Breast epithelium (tissue), 4 donors: Measurements from ENCODE around the gene VWF. TPM values are rescaled to one million over a fixed set of nuclear protein-coding genes. Genes with fewer than 3 reads are reported as not detected.

Experiments used
- DNase-seq, 2 donors: peaks; one replicate each; pipeline ENCODE4 v3.0.0-alpha.2; 2019; ENCODE audit warnings: low spot score in 2 of 2
- H3K27ac ChIP-seq, 2 donors: fragments of 200-600 bp; sonication (generic) in 1 of 2; one replicate each; pipeline ENCODE4 v1.5.1; 2016 to 2019; ENCODE audit warnings: mild to moderate bottlenecking in 1 of 2
- H3K27me3 ChIP-seq, 2 donors: fragments of 200-600 bp; sonication (generic) in 1 of 2; one replicate each; pipeline versions ENCODE4 v1.5.1 to v1.6.0; 2017 to 2019; ENCODE audit warnings: control low read depth in 1 of 2, mild to moderate bottlenecking in 1 of 2
- H3K36me3 ChIP-seq: fragments of 200-600 bp; one replicate; pipeline ENCODE4 v1.5.1; 2019
- H3K4me1 ChIP-seq, 2 donors: fragments of 200-600 bp; sonication (generic); one replicate each; pipeline ENCODE4 v1.5.1; 2016 to 2019; ENCODE audit warnings: control low read depth in 1 of 2
- H3K4me3 ChIP-seq, 3 donors: fragments of 200-600 bp; sonication (generic); 1 replicate in 2 of 3; 2 replicates in 1 of 3; pipeline ENCODE4 v1.5.1; 2016 to 2019; ENCODE audit warnings: mild to moderate bottlenecking in 3 of 3, moderate library complexity in 2 of 3
- H3K9me3 ChIP-seq, 2 donors: fragments of 200-600 bp; sonication (generic) in 1 of 2; one replicate each; pipeline ENCODE4 v1.5.1; 2016 to 2019; ENCODE audit warnings: control low read depth in 1 of 2
- POLR2A ChIP-seq: fragments of 450-650 bp; IDR thresholded peaks from one replicate; pipeline ENCODE4 v1.6.1; 2016; ENCODE audit warnings: antibody characterized with exemption, mild to moderate bottlenecking, moderate library complexity
- POLR2AphosphoS5 ChIP-seq, 3 donors: sonication (generic); formaldehyde crosslinking; IDR thresholded peaks; one replicate each; pipeline ENCODE4 v1.6.1; 2017; ENCODE audit warnings: antibody characterized with exemption in 3 of 3
- intact Hi-C: fragments of 100-400 bp; cut with DNase I; formaldehyde crosslinking; loops from one replicate; pipeline ENCODE4 v1.15.1; 2023; ENCODE audit warnings: low total_unique reads
- total RNA-seq, 3 donors: library from RNA; depleted of rRNA; stranded (reverse); fragments of >200 nt; gene quantifications; one replicate each; pipeline ENCODE4 v1.1.0, GENCODE V29; 2016
- TF ChIP-seq, protein P1 (sequence below), 3 donors: fragments of 450-650 bp; IDR thresholded peaks; one replicate each; pipeline ENCODE4 v1.5.1; 2016 to 2017; ENCODE audit warnings: antibody characterized with exemption in 3 of 3, mild to moderate bottlenecking in 3 of 3, moderate library complexity in 3 of 3

The VWF gene
- total RNA-seq, 3 donors from 2014 or later: 60.3 to 267 (median 117) TPM

DNA sequence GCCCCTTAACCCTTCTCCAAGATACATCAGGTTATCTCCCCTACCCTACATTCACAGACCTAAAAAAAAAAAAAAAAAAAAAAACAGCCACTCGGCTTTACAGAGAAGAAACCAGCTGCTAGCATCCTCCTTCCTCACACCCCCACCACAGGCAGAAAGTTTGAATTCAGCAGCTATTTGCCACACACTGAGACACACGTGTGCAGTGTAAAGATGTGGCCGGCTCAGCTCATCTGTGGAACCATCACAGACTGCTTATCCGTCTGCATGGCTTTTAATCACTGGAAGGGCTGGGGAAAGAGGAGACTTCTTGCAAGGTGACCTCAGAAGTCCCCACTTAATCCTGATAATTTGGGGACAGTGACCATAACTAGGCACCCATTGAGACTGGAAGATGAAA is 50.0 kb downstream of the VWF start:
- TF ChIP-seq POLR2A (no peak), POLR2AphosphoS5 (IDR thresholded peaks at IDR 0.05) (no peak)
- TF ChIP-seq, protein P1, sequence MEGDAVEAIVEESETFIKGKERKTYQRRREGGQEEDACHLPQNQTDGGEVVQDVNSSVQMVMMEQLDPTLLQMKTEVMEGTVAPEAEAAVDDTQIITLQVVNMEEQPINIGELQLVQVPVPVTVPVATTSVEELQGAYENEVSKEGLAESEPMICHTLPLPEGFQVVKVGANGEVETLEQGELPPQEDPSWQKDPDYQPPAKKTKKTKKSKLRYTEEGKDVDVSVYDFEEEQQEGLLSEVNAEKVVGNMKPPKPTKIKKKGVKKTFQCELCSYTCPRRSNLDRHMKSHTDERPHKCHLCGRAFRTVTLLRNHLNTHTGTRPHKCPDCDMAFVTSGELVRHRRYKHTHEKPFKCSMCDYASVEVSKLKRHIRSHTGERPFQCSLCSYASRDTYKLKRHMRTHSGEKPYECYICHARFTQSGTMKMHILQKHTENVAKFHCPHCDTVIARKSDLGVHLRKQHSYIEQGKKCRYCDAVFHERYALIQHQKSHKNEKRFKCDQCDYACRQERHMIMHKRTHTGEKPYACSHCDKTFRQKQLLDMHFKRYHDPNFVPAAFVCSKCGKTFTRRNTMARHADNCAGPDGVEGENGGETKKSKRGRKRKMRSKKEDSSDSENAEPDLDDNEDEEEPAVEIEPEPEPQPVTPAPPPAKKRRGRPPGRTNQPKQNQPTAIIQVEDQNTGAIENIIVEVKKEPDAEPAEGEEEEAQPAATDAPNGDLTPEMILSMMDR (IDR thresholded peaks at IDR 0.05): no peak
- Histone ChIP-seq H3K4me3 (peak overlapping the region in 1 of 3 donors; percentile 49), H3K27me3 (no peaks in the 10 kb centered on the region), H3K36me3 (no peaks in the 10 kb centered on the region), H3K4me1 (no peaks in the 10 kb centered on the region), H3K27ac (peak overlapping the region in 1 of 2 donors; percentile 9), H3K9me3 (no peaks in the 10 kb centered on the region)
- intact Hi-C loops: no loop called here
- no peak for DNase-seq

DNA sequence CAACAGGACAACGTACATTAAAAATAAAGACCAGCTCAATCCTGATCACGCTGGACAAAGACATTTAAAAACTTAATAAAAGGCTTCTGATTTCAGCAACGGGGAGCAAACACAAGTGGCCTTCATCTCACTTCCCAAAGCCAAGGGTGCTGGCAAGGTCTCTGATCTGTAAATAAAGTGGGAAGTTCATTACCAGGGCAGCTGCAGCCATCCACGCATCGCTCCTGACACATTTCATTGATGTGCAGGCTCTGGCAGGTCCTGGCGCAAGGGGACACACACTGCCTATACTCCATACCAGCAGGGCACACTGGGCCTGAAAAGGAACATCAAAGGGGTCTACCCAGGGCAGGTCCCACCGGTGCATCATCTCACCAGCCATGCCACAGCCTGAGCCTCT is 51.0 kb downstream of the VWF start:
- DNase-seq: no peak
- Histone ChIP-seq H3K4me1 (no peaks in the 10 kb centered on the region), H3K27me3 (no peaks in the 10 kb centered on the region), H3K4me3 (no peak overlapping the region), H3K9me3 (no peaks in the 10 kb centered on the region), H3K27ac (peak overlapping the region in 1 of 2 donors; percentile 38), H3K36me3 (no peaks in the 10 kb centered on the region)
- no peak for TF ChIP-seq POLR2A
- TF ChIP-seq, protein P1 (IDR thresholded peaks at IDR 0.05): no peak
- TF ChIP-seq POLR2AphosphoS5 (IDR thresholded peaks at IDR 0.05): no peak
- intact Hi-C loops: no loop called here

DNA sequence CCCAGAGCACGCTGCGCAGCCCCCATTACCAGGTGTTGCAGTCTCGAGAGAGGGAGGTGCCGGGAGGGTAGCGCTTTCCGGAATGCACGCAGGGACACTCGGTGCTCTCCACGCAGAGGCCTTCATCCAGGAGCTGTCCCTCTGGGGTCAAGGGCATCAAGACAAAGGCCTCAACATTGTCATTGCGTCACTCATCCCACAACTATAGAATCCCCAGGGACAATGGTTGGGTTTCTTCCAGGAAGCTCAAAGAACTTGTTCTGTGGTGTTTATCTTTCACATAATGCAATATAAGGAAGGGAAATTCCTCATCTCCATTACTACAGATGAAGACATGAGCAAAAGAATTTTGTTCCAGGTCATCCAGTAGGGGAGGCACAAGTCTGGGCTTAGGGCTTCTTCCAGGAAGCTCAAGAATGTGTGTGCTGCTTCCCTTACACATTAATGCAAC is 52.1 kb downstream of the VWF start:
- Histone ChIP-seq H3K27ac (peak overlapping the region in 1 of 2 donors; percentile 22), H3K36me3 (no peaks in the 10 kb centered on the region), H3K4me1 (no peaks in the 10 kb centered on the region), H3K27me3 (no peaks in the 10 kb centered on the region), H3K4me3 (no peak overlapping the region), H3K9me3 (no peaks in the 10 kb centered on the region)
- intact Hi-C loops: no loop called here
- no peak for TF ChIP-seq POLR2A
- TF ChIP-seq, protein P1 (IDR thresholded peaks at IDR 0.05): no peak
- no peak for TF ChIP-seq POLR2AphosphoS5 (IDR thresholded peaks at IDR 0.05)
- DNase-seq: no peak

DNA sequence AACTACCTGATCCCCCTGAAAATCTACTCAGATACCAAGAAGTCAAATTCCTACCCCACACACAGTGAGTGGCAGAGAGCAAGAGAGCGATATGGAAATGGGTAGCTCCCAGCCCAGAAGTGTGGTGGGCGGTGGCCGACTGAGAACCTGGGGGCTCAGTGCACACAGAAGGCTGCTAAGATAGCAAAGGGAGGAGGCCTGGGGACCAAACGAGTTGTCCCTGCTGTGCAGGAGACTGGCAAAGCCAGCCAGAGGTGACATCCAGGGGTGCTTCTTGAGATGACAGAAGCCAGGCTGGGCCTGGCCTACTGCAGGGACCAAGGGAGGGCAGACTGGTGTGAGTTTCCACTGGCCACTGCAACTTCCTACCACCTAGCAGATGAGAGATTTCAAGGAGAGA is 52.9 kb downstream of the VWF start:
- no peak for DNase-seq
- Histone ChIP-seq H3K36me3 (no peaks in the 10 kb centered on the region), H3K27ac (peak overlapping the region in 1 of 2 donors; percentile 22), H3K4me3 (no peak overlapping the region), H3K4me1 (no peaks in the 10 kb centered on the region), H3K27me3 (no peaks in the 10 kb centered on the region), H3K9me3 (no peaks in the 10 kb centered on the region)
- TF ChIP-seq, protein P1 (IDR thresholded peaks at IDR 0.05): no peak
- TF ChIP-seq POLR2AphosphoS5 (IDR thresholded peaks at IDR 0.05) (no peak), POLR2A (no peak)
- intact Hi-C loops: no loop called here

DNA sequence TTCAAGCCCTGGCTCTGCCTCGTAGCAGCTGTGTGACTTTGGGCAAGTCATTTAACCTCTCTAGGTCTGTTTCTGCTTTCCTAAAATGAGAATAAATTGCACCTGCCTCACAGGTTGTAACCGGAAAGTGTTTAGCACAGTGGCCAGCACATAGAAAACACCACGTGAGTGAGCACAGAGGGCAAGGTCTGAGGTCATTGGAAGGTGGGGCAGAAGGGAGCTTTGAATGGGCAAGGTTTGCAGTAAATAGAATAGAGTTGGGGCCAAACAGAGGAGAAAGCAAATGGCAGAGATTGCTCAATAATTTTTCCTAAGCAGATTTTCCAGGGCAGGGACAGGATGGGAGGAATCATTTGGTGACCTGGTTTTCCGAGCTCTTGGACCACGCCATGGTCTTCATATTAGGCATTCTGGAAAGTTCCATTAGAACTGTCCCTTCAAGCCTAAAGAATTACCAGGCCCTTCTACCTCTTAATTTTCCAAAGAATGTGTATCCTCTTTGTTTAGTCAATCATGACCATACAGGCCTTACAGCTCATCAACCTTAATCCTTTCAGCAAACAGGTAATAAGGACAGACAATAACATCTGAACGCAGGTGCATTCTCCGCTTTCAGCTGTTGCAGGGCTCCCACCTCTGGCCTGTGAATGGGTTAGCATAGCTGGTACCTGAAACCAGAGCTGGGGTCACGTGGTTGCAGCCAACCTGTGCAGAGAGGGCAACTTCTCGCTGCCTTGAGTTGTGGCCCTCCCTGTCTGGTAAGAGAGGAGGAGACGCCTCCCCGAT is 53.8 kb downstream of the VWF start:
- peak overlapping the region in 1 of 2 donors; percentile 55 for H3K27ac ChIP-seq
- no peaks in the 10 kb centered on the region for H3K36me3 ChIP-seq
- no peaks in the 10 kb centered on the region for H3K9me3 ChIP-seq
- no peak for DNase-seq
- TF ChIP-seq, protein P1 (IDR thresholded peaks at IDR 0.05): no peak
- peak in 1 of 3 donors; percentile 16 for TF ChIP-seq POLR2AphosphoS5 (IDR thresholded peaks at IDR 0.05)
- no peak overlapping the region for H3K4me3 ChIP-seq
- intact Hi-C loops: no loop called here
- no peaks in the 10 kb centered on the region for H3K4me1 ChIP-seq
- H3K27me3 ChIP-seq: no peaks in the 10 kb centered on the region
